ENCODE data around the gene COPG2.

GRCh38 chr7:130683026-130683425 is 14.5 kb upstream of the COPG2 start:
- no peak for TF ChIP-seq SUZ12 (IDR thresholded peaks at IDR 0.05; ENCODE audit: extremely low read depth, insufficient read depth, insufficient read length)
- no peak for TF ChIP-seq ZNF274 (IDR thresholded peaks at IDR 0.05; ENCODE audit: low read depth, low read length)
- TF ChIP-seq YY1 (IDR thresholded peaks at IDR 0.05; ENCODE audit: insufficient read depth, insufficient read length), result no peak
